ENCODE measurements around the gene FGD5.

GRCh38 chr3:14803981-14804834, 14.6 kb upstream of the FGD5 start:
- TF ChIP-seq, protein P1, sequence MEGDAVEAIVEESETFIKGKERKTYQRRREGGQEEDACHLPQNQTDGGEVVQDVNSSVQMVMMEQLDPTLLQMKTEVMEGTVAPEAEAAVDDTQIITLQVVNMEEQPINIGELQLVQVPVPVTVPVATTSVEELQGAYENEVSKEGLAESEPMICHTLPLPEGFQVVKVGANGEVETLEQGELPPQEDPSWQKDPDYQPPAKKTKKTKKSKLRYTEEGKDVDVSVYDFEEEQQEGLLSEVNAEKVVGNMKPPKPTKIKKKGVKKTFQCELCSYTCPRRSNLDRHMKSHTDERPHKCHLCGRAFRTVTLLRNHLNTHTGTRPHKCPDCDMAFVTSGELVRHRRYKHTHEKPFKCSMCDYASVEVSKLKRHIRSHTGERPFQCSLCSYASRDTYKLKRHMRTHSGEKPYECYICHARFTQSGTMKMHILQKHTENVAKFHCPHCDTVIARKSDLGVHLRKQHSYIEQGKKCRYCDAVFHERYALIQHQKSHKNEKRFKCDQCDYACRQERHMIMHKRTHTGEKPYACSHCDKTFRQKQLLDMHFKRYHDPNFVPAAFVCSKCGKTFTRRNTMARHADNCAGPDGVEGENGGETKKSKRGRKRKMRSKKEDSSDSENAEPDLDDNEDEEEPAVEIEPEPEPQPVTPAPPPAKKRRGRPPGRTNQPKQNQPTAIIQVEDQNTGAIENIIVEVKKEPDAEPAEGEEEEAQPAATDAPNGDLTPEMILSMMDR (IDR thresholded peaks at IDR 0.05; ENCODE audit: low read length): no peak
- TF ChIP-seq EZH2 (IDR thresholded peaks at IDR 0.05; ENCODE audit: borderline replicate concordance, low read length): no peak
